Tongue (tissue), 2 donors: ENCODE data around the gene FRY. TPM values are rescaled to one million over a fixed set of nuclear protein-coding genes. Genes with fewer than 3 reads are reported as not detected.
A peak's percentile ranks its signal among the peaks of the same experiment; 100 is the strongest.

Source experiments
- DNase-seq: peaks from one replicate; pipeline ENCODE4 v3.0.0-alpha.2; 2015
- total RNA-seq: library from RNA; depleted of rRNA; stranded (reverse); fragments of >200 nt; gene quantifications from one replicate; pipeline ENCODE4 v1.2.3, GENCODE V29; 2014

Gene FRY
- total RNA-seq, 1 donor from 2014 or later = 152 TPM

GRCh38 chr13:32310134-32310706 is 278.6 kb downstream of the FRY start:
- peak; percentile 74 for DNase-seq

GRCh38 chr13:32311188-32311897 is 279.8 kb downstream of the FRY start:
- no peak for DNase-seq

GRCh38 chr13:32314271-32315237 is 283.0 kb downstream of the FRY start:
- DNase-seq = peak; percentile 82

GRCh38 chr13:32315238-32316027 is 283.9 kb downstream of the FRY start, which contains the start of the genes BRCA2 and ZAR1L:
Gene BRCA2 (plus strand): TSS chr13:32315508. CDS start chr13:32316461, 953 bp downstream.
Gene ZAR1L (minus strand): TSS chr13:32315363. CDS start chr13:32311925, 3,438 bp downstream.
- DNase-seq = peak; percentile 97

GRCh38 chr13:32316028-32316339 is 284.4 kb downstream of the FRY start:
- no peak for DNase-seq

GRCh38 chr13:32316501-32316900 is 284.9 kb downstream of the FRY start:
- no peak for DNase-seq

- DNase-seq = no peak
Observed at GRCh38 chr13:32317716-32318465, 286.3 kb downstream of the FRY start.

GRCh38 chr13:32320528-32320927 is 289.0 kb downstream of the FRY start:
- no peak for DNase-seq

- DNase-seq = no peak
Observed at GRCh38 chr13:32323912-32324311, 292.3 kb downstream of the FRY start.

- no peak for DNase-seq
Observed at GRCh38 chr13:32330441-32330840, 298.9 kb downstream of the FRY start.

GRCh38 chr13:32334671-32335070 is 303.1 kb downstream of the FRY start:
- DNase-seq = no peak

- DNase-seq = no peak
Observed at GRCh38 chr13:32340914-32341313, 309.3 kb downstream of the FRY start.

- DNase-seq = no peak
Observed at GRCh38 chr13:32347651-32348050, 316.1 kb downstream of the FRY start.
